ENCODE data around the gene ESPN.

DNA sequence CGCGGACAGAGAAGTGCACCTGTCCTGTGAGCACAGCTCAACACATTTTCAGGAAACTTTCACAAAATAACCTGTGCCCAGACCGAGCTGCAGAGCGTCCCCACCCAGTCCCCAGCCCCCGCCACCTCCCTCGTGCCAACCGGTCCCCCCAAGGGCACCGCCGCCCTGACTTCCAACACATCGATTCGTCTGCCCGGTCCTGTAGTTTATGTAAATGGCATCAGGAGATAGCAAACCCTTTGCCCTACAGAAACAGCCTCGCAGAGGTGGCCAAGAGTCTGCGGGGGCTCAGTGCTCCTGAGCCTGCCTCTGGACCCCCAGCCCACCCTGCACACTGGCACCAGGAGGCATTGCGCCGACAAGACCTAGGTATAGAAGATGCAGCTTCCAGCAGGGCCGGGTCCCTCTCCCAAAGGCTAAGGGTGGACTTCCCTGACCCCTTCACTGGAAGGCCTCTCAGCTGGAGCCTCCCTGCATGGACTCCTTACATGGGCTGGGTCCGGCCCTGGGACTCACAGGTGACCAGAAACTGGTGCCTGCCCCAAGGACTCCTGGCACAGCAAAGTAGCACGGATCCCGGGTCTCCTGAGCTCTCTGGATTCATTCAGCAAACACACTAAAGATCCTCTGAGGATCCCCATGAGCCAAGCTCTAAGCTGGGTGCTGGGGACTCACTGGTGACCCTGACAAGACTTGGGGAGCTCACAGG, 73.4 kb downstream of the ESPN start:
- TF ChIP-seq EZH2phosphoT487 (IDR thresholded peaks at IDR 0.05; ENCODE audit: borderline replicate concordance, low read depth) (no peak), POLR2AphosphoS5 (IDR thresholded peaks at IDR 0.05; ENCODE audit: low read depth, low read length) (no peak), RAD21 (IDR thresholded peaks at IDR 0.05; ENCODE audit: low read length) (no peak), RXRA (IDR thresholded peaks at IDR 0.05; ENCODE audit: borderline replicate concordance, low read depth) (no peak), JUND (IDR thresholded peaks at IDR 0.05) (no peak), TEAD4 (IDR thresholded peaks at IDR 0.05; ENCODE audit: borderline replicate concordance, insufficient read depth) (no peak), MEF2A (IDR thresholded peaks at IDR 0.05; ENCODE audit: borderline replicate concordance, low read depth) (no peak), YY1 (IDR thresholded peaks at IDR 0.05; ENCODE audit: low read depth) (no peak), EP300 (IDR thresholded peaks at IDR 0.05; ENCODE audit: borderline replicate concordance in 1 of 2, low read depth in 1 of 2, low read length in 1 of 2) (no peak)
- TF ChIP-seq, protein P1, sequence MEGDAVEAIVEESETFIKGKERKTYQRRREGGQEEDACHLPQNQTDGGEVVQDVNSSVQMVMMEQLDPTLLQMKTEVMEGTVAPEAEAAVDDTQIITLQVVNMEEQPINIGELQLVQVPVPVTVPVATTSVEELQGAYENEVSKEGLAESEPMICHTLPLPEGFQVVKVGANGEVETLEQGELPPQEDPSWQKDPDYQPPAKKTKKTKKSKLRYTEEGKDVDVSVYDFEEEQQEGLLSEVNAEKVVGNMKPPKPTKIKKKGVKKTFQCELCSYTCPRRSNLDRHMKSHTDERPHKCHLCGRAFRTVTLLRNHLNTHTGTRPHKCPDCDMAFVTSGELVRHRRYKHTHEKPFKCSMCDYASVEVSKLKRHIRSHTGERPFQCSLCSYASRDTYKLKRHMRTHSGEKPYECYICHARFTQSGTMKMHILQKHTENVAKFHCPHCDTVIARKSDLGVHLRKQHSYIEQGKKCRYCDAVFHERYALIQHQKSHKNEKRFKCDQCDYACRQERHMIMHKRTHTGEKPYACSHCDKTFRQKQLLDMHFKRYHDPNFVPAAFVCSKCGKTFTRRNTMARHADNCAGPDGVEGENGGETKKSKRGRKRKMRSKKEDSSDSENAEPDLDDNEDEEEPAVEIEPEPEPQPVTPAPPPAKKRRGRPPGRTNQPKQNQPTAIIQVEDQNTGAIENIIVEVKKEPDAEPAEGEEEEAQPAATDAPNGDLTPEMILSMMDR (IDR thresholded peaks at IDR 0.05): no peak
- TF ChIP-seq, protein P2, sequence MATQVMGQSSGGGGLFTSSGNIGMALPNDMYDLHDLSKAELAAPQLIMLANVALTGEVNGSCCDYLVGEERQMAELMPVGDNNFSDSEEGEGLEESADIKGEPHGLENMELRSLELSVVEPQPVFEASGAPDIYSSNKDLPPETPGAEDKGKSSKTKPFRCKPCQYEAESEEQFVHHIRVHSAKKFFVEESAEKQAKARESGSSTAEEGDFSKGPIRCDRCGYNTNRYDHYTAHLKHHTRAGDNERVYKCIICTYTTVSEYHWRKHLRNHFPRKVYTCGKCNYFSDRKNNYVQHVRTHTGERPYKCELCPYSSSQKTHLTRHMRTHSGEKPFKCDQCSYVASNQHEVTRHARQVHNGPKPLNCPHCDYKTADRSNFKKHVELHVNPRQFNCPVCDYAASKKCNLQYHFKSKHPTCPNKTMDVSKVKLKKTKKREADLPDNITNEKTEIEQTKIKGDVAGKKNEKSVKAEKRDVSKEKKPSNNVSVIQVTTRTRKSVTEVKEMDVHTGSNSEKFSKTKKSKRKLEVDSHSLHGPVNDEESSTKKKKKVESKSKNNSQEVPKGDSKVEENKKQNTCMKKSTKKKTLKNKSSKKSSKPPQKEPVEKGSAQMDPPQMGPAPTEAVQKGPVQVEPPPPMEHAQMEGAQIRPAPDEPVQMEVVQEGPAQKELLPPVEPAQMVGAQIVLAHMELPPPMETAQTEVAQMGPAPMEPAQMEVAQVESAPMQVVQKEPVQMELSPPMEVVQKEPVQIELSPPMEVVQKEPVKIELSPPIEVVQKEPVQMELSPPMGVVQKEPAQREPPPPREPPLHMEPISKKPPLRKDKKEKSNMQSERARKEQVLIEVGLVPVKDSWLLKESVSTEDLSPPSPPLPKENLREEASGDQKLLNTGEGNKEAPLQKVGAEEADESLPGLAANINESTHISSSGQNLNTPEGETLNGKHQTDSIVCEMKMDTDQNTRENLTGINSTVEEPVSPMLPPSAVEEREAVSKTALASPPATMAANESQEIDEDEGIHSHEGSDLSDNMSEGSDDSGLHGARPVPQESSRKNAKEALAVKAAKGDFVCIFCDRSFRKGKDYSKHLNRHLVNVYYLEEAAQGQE (IDR thresholded peaks at IDR 0.05; ENCODE audit: low read depth, low read length): no peak
- TF ChIP-seq, protein P3, sequence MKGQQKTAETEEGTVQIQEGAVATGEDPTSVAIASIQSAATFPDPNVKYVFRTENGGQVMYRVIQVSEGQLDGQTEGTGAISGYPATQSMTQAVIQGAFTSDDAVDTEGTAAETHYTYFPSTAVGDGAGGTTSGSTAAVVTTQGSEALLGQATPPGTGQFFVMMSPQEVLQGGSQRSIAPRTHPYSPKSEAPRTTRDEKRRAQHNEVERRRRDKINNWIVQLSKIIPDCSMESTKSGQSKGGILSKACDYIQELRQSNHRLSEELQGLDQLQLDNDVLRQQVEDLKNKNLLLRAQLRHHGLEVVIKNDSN (IDR thresholded peaks at IDR 0.05; ENCODE audit: borderline replicate concordance, low read depth): no peak

Data from SK-N-SH (cell line).